ENCODE data around the gene ZCCHC2. TPM values are rescaled to one million over a fixed set of nuclear protein-coding genes. Genes with fewer than 3 reads are reported as not detected.

The ZCCHC2 gene
- total and polyA plus RNA-seq, 4 donors = 7.1 to 25.4 (median 10.8) TPM

GRCh38 chr18:62612289-62612645 lies 89.4 kb downstream of the ZCCHC2 start (continued):
- TF ChIP-seq REST (IDR thresholded peaks at IDR 0.05) = no peak
- TF ChIP-seq JUND (IDR thresholded peaks at IDR 0.05) = no peak
- TF ChIP-seq FOXA2 (IDR thresholded peaks at IDR 0.05) = no peak
- TF ChIP-seq FOXA1 (IDR thresholded peaks at IDR 0.05) = no peak
- no peak for TF ChIP-seq EGR1 (IDR thresholded peaks at IDR 0.05; ENCODE audit: low read depth in 2 of 2)
- TF ChIP-seq MAX (IDR thresholded peaks at IDR 0.05) = no peak
- no peak for TF ChIP-seq SP1 (IDR thresholded peaks at IDR 0.05)

DNA sequence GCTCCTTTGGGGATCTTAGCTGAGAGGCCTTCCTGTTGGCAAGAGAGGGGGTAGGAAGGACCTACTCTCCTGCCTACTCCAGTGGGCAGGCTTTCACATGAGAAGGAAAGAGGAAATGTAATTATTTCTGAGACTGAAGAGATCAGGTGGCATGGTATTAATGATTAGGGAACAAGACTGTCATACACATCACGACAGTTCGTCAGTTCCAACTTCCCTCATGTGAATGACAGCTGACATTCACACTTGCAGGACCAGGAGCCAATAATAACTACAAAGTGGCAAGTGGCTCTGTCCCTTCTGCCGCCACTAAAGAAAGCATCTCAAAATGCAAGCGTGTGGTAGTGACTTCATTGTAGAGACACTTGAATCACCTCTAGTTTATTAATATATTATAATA lies 90.0 kb downstream of the ZCCHC2 start:
- no peaks in the 10 kb centered on the region for H3K27me3 ChIP-seq (ENCODE audit: control insufficient read depth in 4 of 4, insufficient read depth in 4 of 4, low read length in 3 of 4)
- WGBS = 93% methylated on average over 4 of the region's 4 CpGs
- H3K9ac ChIP-seq (ENCODE audit: low read depth in 1 of 2, low read length in 2 of 2) = no peak overlapping the region
- no peaks in the 10 kb centered on the region for H3K36me3 ChIP-seq (ENCODE audit: control insufficient read depth in 4 of 4, insufficient read depth in 3 of 4, low read depth in 1 of 4, low read length in 3 of 4)
- DNase-seq (ENCODE audit: low spot score) = no peak
- H3K27ac ChIP-seq (ENCODE audit: low read depth in 1 of 2, low read length in 2 of 2) = no peak overlapping the region
- H3K4me3 ChIP-seq (ENCODE audit: low read depth in 1 of 3, low read length in 3 of 3) = no peak overlapping the region
- TF ChIP-seq FOXA1 (IDR thresholded peaks at IDR 0.05) (no peak), MAX (IDR thresholded peaks at IDR 0.05) (no peak), YY1 (IDR thresholded peaks at IDR 0.05) (no peak), GABPA (IDR thresholded peaks at IDR 0.05 in 1 of 2, conservative IDR thresholded peaks at IDR 0.05 in 1 of 2) (no peak), EGR1 (IDR thresholded peaks at IDR 0.05; ENCODE audit: low read depth in 2 of 2) (no peak), RAD21 (IDR thresholded peaks at IDR 0.05) (no peak), FOXA2 (IDR thresholded peaks at IDR 0.05) (no peak), REST (IDR thresholded peaks at IDR 0.05) (no peak), HNF4G (IDR thresholded peaks at IDR 0.05) (no peak)
- TF ChIP-seq, protein P1, sequence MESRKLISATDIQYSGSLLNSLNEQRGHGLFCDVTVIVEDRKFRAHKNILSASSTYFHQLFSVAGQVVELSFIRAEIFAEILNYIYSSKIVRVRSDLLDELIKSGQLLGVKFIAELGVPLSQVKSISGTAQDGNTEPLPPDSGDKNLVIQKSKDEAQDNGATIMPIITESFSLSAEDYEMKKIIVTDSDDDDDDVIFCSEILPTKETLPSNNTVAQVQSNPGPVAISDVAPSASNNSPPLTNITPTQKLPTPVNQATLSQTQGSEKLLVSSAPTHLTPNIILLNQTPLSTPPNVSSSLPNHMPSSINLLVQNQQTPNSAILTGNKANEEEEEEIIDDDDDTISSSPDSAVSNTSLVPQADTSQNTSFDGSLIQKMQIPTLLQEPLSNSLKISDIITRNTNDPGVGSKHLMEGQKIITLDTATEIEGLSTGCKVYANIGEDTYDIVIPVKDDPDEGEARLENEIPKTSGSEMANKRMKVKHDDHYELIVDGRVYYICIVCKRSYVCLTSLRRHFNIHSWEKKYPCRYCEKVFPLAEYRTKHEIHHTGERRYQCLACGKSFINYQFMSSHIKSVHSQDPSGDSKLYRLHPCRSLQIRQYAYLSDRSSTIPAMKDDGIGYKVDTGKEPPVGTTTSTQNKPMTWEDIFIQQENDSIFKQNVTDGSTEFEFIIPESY (IDR thresholded peaks at IDR 0.05) = no peak
- TF ChIP-seq, protein P2, sequence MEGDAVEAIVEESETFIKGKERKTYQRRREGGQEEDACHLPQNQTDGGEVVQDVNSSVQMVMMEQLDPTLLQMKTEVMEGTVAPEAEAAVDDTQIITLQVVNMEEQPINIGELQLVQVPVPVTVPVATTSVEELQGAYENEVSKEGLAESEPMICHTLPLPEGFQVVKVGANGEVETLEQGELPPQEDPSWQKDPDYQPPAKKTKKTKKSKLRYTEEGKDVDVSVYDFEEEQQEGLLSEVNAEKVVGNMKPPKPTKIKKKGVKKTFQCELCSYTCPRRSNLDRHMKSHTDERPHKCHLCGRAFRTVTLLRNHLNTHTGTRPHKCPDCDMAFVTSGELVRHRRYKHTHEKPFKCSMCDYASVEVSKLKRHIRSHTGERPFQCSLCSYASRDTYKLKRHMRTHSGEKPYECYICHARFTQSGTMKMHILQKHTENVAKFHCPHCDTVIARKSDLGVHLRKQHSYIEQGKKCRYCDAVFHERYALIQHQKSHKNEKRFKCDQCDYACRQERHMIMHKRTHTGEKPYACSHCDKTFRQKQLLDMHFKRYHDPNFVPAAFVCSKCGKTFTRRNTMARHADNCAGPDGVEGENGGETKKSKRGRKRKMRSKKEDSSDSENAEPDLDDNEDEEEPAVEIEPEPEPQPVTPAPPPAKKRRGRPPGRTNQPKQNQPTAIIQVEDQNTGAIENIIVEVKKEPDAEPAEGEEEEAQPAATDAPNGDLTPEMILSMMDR (IDR thresholded peaks at IDR 0.05; ENCODE audit: low read depth, low read length, missing input control) = no peak
- H3K4me1 ChIP-seq (ENCODE audit: control insufficient read depth in 4 of 4, insufficient read depth in 4 of 4, low read length in 3 of 4) = peaks cover 0 to 5% (median 3%) of the 10 kb centered on the region in 4 donors
- no peaks in the 10 kb centered on the region for H3K9me3 ChIP-seq (ENCODE audit: control insufficient read depth in 4 of 4, low read length in 3 of 4)

Data from liver (tissue), 9 donors.